SU-DHL-6 (cell line): ENCODE measurements around the gene NUP210L.

Source experiments
- EZH2phosphoT487 ChIP-seq: fragments of 200-600 bp; sonication (generic), shearing (Covaris generic); conservative IDR thresholded peaks from 2 replicates; pipeline ENCODE4 v1.6.1; 2018; ENCODE audit warnings: mild to moderate bottlenecking, antibody characterized with exemption, low read length, moderate library complexity, mixed read lengths
- TF ChIP-seq, protein P1 (sequence below): fragments of 200-600 bp; sonication (generic); IDR thresholded peaks from one replicate; pipeline ENCODE4 v1.5.1; 2017; ENCODE audit warnings: antibody characterized with exemption, mild to moderate bottlenecking, low read length, moderate library complexity; ENCODE audit not compliant: insufficient read depth, poor library complexity, severe bottlenecking

GRCh38 chr1:154171880-154172279 is 17.0 kb upstream of the NUP210L start:
- TF ChIP-seq, protein P1, sequence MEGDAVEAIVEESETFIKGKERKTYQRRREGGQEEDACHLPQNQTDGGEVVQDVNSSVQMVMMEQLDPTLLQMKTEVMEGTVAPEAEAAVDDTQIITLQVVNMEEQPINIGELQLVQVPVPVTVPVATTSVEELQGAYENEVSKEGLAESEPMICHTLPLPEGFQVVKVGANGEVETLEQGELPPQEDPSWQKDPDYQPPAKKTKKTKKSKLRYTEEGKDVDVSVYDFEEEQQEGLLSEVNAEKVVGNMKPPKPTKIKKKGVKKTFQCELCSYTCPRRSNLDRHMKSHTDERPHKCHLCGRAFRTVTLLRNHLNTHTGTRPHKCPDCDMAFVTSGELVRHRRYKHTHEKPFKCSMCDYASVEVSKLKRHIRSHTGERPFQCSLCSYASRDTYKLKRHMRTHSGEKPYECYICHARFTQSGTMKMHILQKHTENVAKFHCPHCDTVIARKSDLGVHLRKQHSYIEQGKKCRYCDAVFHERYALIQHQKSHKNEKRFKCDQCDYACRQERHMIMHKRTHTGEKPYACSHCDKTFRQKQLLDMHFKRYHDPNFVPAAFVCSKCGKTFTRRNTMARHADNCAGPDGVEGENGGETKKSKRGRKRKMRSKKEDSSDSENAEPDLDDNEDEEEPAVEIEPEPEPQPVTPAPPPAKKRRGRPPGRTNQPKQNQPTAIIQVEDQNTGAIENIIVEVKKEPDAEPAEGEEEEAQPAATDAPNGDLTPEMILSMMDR = no peak
- TF ChIP-seq EZH2phosphoT487 = no peak
